ENCODE measurements around the gene BRIP1.
"Not testable (repeated sequence)": the region's sequence is repeated elsewhere in the genome, so short reads cannot be mapped to it uniquely, and the experiment has no call there.

The BRIP1 gene

GRCh38 chr17:61832463-61832862, 30.9 kb downstream of the BRIP1 start:
- intact Hi-C loops (cut with micrococcal nuclease) = no loop called here
- H3K27me3 Mint-ChIP-seq = no peaks in the 10 kb centered on the region
- H3K36me3 Mint-ChIP-seq (ENCODE audit: low read depth) = no peaks in the 10 kb centered on the region
- no peak overlapping the region for H3K4me3 Mint-ChIP-seq
- H3K4me1 Mint-ChIP-seq (ENCODE audit: low read depth) = no peaks in the 10 kb centered on the region
- no peak overlapping the region for H3K27ac Mint-ChIP-seq
- H3K9me3 Mint-ChIP-seq = no peaks in the 10 kb centered on the region

- H3K9me3 Mint-ChIP-seq = no peaks in the 10 kb centered on the region
- H3K36me3 Mint-ChIP-seq (ENCODE audit: low read depth) = no peaks in the 10 kb centered on the region
- no peak overlapping the region for H3K4me3 Mint-ChIP-seq
- intact Hi-C loops (cut with micrococcal nuclease) = no loop called here
- H3K4me1 Mint-ChIP-seq (ENCODE audit: low read depth) = no peaks in the 10 kb centered on the region
- no peaks in the 10 kb centered on the region for H3K27me3 Mint-ChIP-seq
- no peak overlapping the region for H3K27ac Mint-ChIP-seq
Observed at GRCh38 chr17:61831099-61831498, 32.2 kb downstream of the BRIP1 start.

GRCh38 chr17:61828694-61829093, 34.6 kb downstream of the BRIP1 start:
- H3K36me3 Mint-ChIP-seq (ENCODE audit: low read depth) = no peaks in the 10 kb centered on the region
- H3K27ac Mint-ChIP-seq = no peak overlapping the region
- H3K4me1 Mint-ChIP-seq (ENCODE audit: low read depth) = no peaks in the 10 kb centered on the region
- H3K27me3 Mint-ChIP-seq = no peaks in the 10 kb centered on the region
- intact Hi-C loops (cut with micrococcal nuclease) = no loop called here
- no peaks in the 10 kb centered on the region for H3K9me3 Mint-ChIP-seq
- no peak overlapping the region for H3K4me3 Mint-ChIP-seq

GRCh38 chr17:61827649-61828395, 35.5 kb downstream of the BRIP1 start:
- H3K27me3 Mint-ChIP-seq = no peaks in the 10 kb centered on the region
- no peaks in the 10 kb centered on the region for H3K4me1 Mint-ChIP-seq (ENCODE audit: low read depth)
- no peaks in the 10 kb centered on the region for H3K9me3 Mint-ChIP-seq
- H3K27ac Mint-ChIP-seq = no peak overlapping the region
- no peaks in the 10 kb centered on the region for H3K36me3 Mint-ChIP-seq (ENCODE audit: low read depth)
- intact Hi-C loops (cut with micrococcal nuclease) = no loop called here
- no peak overlapping the region for H3K4me3 Mint-ChIP-seq

- H3K27ac Mint-ChIP-seq; H3K9me3 Mint-ChIP-seq; H3K27me3 Mint-ChIP-seq; H3K36me3 Mint-ChIP-seq (ENCODE audit: low read depth); H3K4me1 Mint-ChIP-seq (ENCODE audit: low read depth); H3K4me3 Mint-ChIP-seq; intact Hi-C loops (cut with micrococcal nuclease): not testable (repeated sequence)
Observed at GRCh38 chr17:61826866-61827265, 36.5 kb downstream of the BRIP1 start.

- H3K36me3 Mint-ChIP-seq (ENCODE audit: low read depth); H3K4me1 Mint-ChIP-seq (ENCODE audit: low read depth); intact Hi-C loops (cut with micrococcal nuclease); H3K27ac Mint-ChIP-seq; H3K27me3 Mint-ChIP-seq; H3K4me3 Mint-ChIP-seq; H3K9me3 Mint-ChIP-seq: not testable (repeated sequence)
Observed at GRCh38 chr17:61826198-61826597, 37.1 kb downstream of the BRIP1 start.

- H3K27ac Mint-ChIP-seq = no peak overlapping the region
- no peak overlapping the region for H3K4me3 Mint-ChIP-seq
- H3K36me3 Mint-ChIP-seq (ENCODE audit: low read depth) = peaks cover 6% of the 10 kb centered on the region
- intact Hi-C loops (cut with micrococcal nuclease) = no loop called here
- peaks cover 8% of the 10 kb centered on the region for H3K9me3 Mint-ChIP-seq
- no peaks in the 10 kb centered on the region for H3K27me3 Mint-ChIP-seq
- no peaks in the 10 kb centered on the region for H3K4me1 Mint-ChIP-seq (ENCODE audit: low read depth)
Observed at GRCh38 chr17:61825448-61826137, 37.7 kb downstream of the BRIP1 start.

GRCh38 chr17:61822326-61823285, 40.7 kb downstream of the BRIP1 start:
- H3K27ac Mint-ChIP-seq = no peak overlapping the region
- peaks cover 6% of the 10 kb centered on the region for H3K36me3 Mint-ChIP-seq (ENCODE audit: low read depth)
- H3K4me3 Mint-ChIP-seq = no peak overlapping the region
- no peaks in the 10 kb centered on the region for H3K4me1 Mint-ChIP-seq (ENCODE audit: low read depth)
- H3K27me3 Mint-ChIP-seq = no peaks in the 10 kb centered on the region
- H3K9me3 Mint-ChIP-seq = peaks cover 11% of the 10 kb centered on the region
- intact Hi-C loops (cut with micrococcal nuclease) = no loop called here

GRCh38 chr17:61821655-61822054, 41.7 kb downstream of the BRIP1 start:
- peaks cover 6% of the 10 kb centered on the region for H3K36me3 Mint-ChIP-seq (ENCODE audit: low read depth)
- peaks cover 4% of the 10 kb centered on the region for H3K4me1 Mint-ChIP-seq (ENCODE audit: low read depth)
- intact Hi-C loops (cut with micrococcal nuclease) = no loop called here
- no peak overlapping the region for H3K27ac Mint-ChIP-seq
- H3K9me3 Mint-ChIP-seq = peaks cover 11% of the 10 kb centered on the region
- no peak overlapping the region for H3K4me3 Mint-ChIP-seq
- H3K27me3 Mint-ChIP-seq = no peaks in the 10 kb centered on the region

- H3K27ac Mint-ChIP-seq; H3K36me3 Mint-ChIP-seq (ENCODE audit: low read depth); H3K27me3 Mint-ChIP-seq; H3K4me3 Mint-ChIP-seq; intact Hi-C loops (cut with micrococcal nuclease): not testable (repeated sequence)
- H3K9me3 Mint-ChIP-seq = peaks cover 11% of the 10 kb centered on the region
- H3K4me1 Mint-ChIP-seq (ENCODE audit: low read depth) = peaks cover 14% of the 10 kb centered on the region
Observed at GRCh38 chr17:61819265-61819664, 44.1 kb downstream of the BRIP1 start.

- H3K36me3 Mint-ChIP-seq (ENCODE audit: low read depth) = peaks cover 6% of the 10 kb centered on the region
Observed at GRCh38 chr17:61818225-61818624, 45.1 kb downstream of the BRIP1 start.

GRCh38 chr17:61817452-61817851, 45.9 kb downstream of the BRIP1 start:
- peaks cover 6% of the 10 kb centered on the region for H3K36me3 Mint-ChIP-seq (ENCODE audit: low read depth)

More at GRCh38 chr17:61818225-61818624, 45.1 kb downstream of the BRIP1 start:
- peaks cover 11% of the 10 kb centered on the region for H3K9me3 Mint-ChIP-seq
- no peak overlapping the region for H3K4me3 Mint-ChIP-seq
- no peak overlapping the region for H3K27ac Mint-ChIP-seq
- peaks cover 14% of the 10 kb centered on the region for H3K4me1 Mint-ChIP-seq (ENCODE audit: low read depth)
- intact Hi-C loops (cut with micrococcal nuclease) = no loop called here
- H3K27me3 Mint-ChIP-seq = no peaks in the 10 kb centered on the region

GRCh38 chr17:61816538-61816937, 46.8 kb downstream of the BRIP1 start:
- no peaks in the 10 kb centered on the region for H3K27me3 Mint-ChIP-seq
- intact Hi-C loops (cut with micrococcal nuclease) = no loop called here
- no peak overlapping the region for H3K4me3 Mint-ChIP-seq
- H3K9me3 Mint-ChIP-seq = peaks cover 11% of the 10 kb centered on the region
- peaks cover 20% of the 10 kb centered on the region for H3K4me1 Mint-ChIP-seq (ENCODE audit: low read depth)
- H3K27ac Mint-ChIP-seq = no peak overlapping the region
- peaks cover 2% of the 10 kb centered on the region for H3K36me3 Mint-ChIP-seq (ENCODE audit: low read depth)

More at GRCh38 chr17:61817452-61817851, 45.9 kb downstream of the BRIP1 start:
- Mint-ChIP-seq H3K9me3 (peaks cover 11% of the 10 kb centered on the region), H3K27ac (no peak overlapping the region), H3K4me3 (no peak overlapping the region), H3K4me1 (ENCODE audit: low read depth) (peaks cover 20% of the 10 kb centered on the region), H3K27me3 (no peaks in the 10 kb centered on the region)
- intact Hi-C loops (cut with micrococcal nuclease) = no loop called here
